NCI-H2227 (cell line): ENCODE data around the gene SPATA32.

Experiments
- DNase-seq: peaks from one replicate; lab custom pipeline; 2025; ENCODE audit not compliant: unreplicated experiment; lab: John Stamatoyannopoulos, UW

Gene SPATA32

GRCh38 chr17:45293413-45294211 is 31.7 kb upstream of the SPATA32 start:
- DNase-seq: no peak

- DNase-seq: no peak
Measured at GRCh38 chr17:45292696-45293412, 31.0 kb upstream of the SPATA32 start.

- no peak for DNase-seq
Measured at GRCh38 chr17:45291171-45291805, 29.4 kb upstream of the SPATA32 start.

- DNase-seq: no peak
Measured at GRCh38 chr17:45290269-45290765, 28.4 kb upstream of the SPATA32 start.

- no peak for DNase-seq
Measured at GRCh38 chr17:45289301-45290268, 27.7 kb upstream of the SPATA32 start.

GRCh38 chr17:45288825-45289224 is 26.9 kb upstream of the SPATA32 start:
- DNase-seq: no peak

GRCh38 chr17:45287526-45288500 is 25.9 kb upstream of the SPATA32 start:
- DNase-seq: no peak

- no peak for DNase-seq
Measured at GRCh38 chr17:45286286-45286685, 24.4 kb upstream of the SPATA32 start.

- no peak for DNase-seq
Measured at GRCh38 chr17:45284176-45285140, 22.6 kb upstream of the SPATA32 start.

- no peak for DNase-seq
Measured at GRCh38 chr17:45283711-45284110, 21.8 kb upstream of the SPATA32 start.

- no peak for DNase-seq
Measured at GRCh38 chr17:45282683-45283644, 21.1 kb upstream of the SPATA32 start.

GRCh38 chr17:45279898-45280297 is 18.0 kb upstream of the SPATA32 start:
- no peak for DNase-seq

- DNase-seq: no peak
Measured at GRCh38 chr17:45277992-45278391, 16.1 kb upstream of the SPATA32 start.

- peak; percentile 92 for DNase-seq
Measured at GRCh38 chr17:45277216-45277849, 15.4 kb upstream of the SPATA32 start.

- DNase-seq: no peak
Measured at GRCh38 chr17:45276031-45276430, 14.1 kb upstream of the SPATA32 start.

- no peak for DNase-seq
Measured at GRCh38 chr17:45274033-45274432, 12.1 kb upstream of the SPATA32 start.

- DNase-seq: no peak
Measured at GRCh38 chr17:45273551-45273957, 11.7 kb upstream of the SPATA32 start.
